Mesothelial cell of epicardium (in vitro differentiated cells): ENCODE data around the gene RNF187. TPM values are rescaled to one million over a fixed set of nuclear protein-coding genes. Genes with fewer than 3 reads are reported as not detected.

Experiments
- DNase-seq, 2 experiments: peaks; one replicate each; pipeline ENCODE4 v3.0.0; 2021; ENCODE audit warnings: low spot score in 2 of 2; ENCODE audit not compliant: unreplicated experiment in 2 of 2
- H3K27ac Mint-ChIP-seq: 2 replicates; pipeline ENCODE4 v1.8.0; 2021; ENCODE audit warnings: mixed read lengths
- H3K27me3 Mint-ChIP-seq: 2 replicates; pipeline ENCODE4 v1.8.0; 2021; ENCODE audit warnings: low read depth, mixed read lengths
- H3K36me3 Mint-ChIP-seq: 2 replicates; pipeline ENCODE4 v1.8.0; 2021; ENCODE audit warnings: mixed read lengths
- H3K4me1 Mint-ChIP-seq: 2 replicates; pipeline ENCODE4 v1.8.0; 2021; ENCODE audit warnings: mixed read lengths
- H3K4me3 Mint-ChIP-seq: 2 replicates; pipeline ENCODE4 v1.8.0; 2021; ENCODE audit warnings: mild to moderate bottlenecking, moderate library complexity, mixed read lengths
- H3K9me3 Mint-ChIP-seq: 2 replicates; pipeline ENCODE4 v1.8.0; 2021; ENCODE audit warnings: mixed read lengths
- CTCF ChIP-seq: fragments of 200-600 bp; sonication (generic); IDR thresholded peaks from one replicate; pipeline ENCODE4 v1.5.0; 2021; ENCODE audit warnings: antibody characterized with exemption; ENCODE audit not compliant: unreplicated experiment
- total RNA-seq: library from RNA; stranded (reverse); gene quantifications from 3 replicates; pipeline ENCODE4 v1.2.1, GENCODE V29; 2021

The RNF187 gene
- total RNA-seq, 1 donor from 2014 or later: 85.1 TPM

DNA sequence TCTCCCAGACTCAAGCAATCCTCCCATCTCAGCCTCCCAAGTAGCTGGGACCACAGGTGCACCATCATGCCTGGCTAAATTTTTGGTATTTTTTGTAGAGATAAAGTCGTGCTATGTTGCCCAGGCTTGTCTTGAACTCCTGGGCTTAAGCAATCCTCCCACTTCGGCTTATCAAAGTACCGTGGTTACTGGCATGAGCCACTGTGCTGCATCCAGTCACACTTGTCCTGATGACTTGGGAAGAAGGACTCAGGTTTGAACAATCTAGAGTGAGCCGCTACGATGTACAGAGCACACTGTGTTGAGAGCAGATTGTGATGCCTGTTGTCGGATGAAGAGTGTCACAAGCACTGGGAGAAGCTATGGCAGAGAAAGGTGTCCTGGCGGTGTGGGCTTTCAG, 27.2 kb downstream of the RNF187 start:
- no peak for TF ChIP-seq CTCF
- H3K4me3 Mint-ChIP-seq: no peak overlapping the region
- peaks cover 84% of the 10 kb centered on the region for H3K27me3 Mint-ChIP-seq
- H3K4me1 Mint-ChIP-seq: no peaks in the 10 kb centered on the region
- no peaks in the 10 kb centered on the region for H3K9me3 Mint-ChIP-seq
- DNase-seq: peak in 1 of 2 experiments; percentile 3
- H3K36me3 Mint-ChIP-seq: no peaks in the 10 kb centered on the region
- no peak overlapping the region for H3K27ac Mint-ChIP-seq

DNA sequence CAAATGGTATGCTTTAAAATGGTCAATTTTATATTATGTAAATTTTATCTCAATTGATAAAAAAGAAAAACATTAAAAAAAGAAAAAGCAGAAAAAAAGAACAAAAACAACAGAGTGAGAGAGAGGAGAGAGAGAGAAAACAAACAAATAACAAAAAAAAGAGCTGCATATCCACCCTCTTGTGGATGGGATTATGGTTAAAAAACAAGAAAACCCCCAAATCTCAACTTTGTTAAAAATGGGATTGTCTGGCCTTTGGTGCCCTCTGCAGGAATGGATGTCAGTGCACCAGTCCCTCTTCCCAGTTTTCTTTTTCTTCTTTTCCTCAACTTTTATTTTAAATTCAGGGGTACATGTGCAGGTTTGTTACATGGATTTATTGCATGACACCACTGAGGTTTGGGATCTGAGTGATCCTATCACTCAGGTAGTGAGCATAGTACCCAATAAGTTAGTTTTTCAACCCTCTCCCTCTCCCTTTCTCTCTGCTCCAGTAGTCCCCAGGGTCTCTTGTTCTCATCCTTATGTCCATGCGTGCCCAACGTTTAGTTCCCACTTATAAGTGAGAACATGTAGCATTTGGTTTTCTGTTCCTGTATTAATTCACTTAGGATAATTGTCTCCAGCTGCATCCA, 28.1 kb downstream of the RNF187 start:
- Mint-ChIP-seq H3K9me3 (peaks cover 1% of the 10 kb centered on the region), H3K27me3 (peaks cover 84% of the 10 kb centered on the region), H3K36me3 (no peaks in the 10 kb centered on the region), H3K27ac (no peak overlapping the region), H3K4me1 (no peaks in the 10 kb centered on the region), H3K4me3 (no peak overlapping the region)
- peak in 1 of 2 experiments; percentile 36 for DNase-seq
- peak; percentile 66 for TF ChIP-seq CTCF

DNA sequence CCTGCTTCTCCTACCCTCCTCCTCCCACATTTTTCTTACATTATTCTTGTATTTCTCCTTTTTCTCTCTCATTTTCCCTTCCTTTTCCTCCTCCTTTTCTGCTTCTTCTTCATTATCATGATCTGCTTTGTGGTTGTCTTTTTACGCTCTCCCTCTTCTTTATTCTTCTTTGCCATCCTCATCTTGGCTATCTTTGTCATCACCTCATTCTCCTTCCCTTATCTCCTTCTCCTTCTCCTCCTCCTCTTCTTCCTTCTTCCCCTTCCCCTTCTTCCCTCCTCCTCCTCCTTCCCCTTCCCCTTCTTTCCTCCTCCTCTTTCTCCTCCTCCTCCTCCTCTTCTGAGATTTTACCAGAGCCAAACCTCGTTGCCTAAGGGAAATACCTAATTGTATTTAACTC, 30.5 kb downstream of the RNF187 start:
- no peak for DNase-seq
- no peak overlapping the region for H3K4me3 Mint-ChIP-seq
- peaks cover 69% of the 10 kb centered on the region for H3K27me3 Mint-ChIP-seq
- no peak overlapping the region for H3K27ac Mint-ChIP-seq
- H3K4me1 Mint-ChIP-seq: no peaks in the 10 kb centered on the region
- H3K9me3 Mint-ChIP-seq: peaks cover 3% of the 10 kb centered on the region
- no peaks in the 10 kb centered on the region for H3K36me3 Mint-ChIP-seq
- TF ChIP-seq CTCF: no peak

DNA sequence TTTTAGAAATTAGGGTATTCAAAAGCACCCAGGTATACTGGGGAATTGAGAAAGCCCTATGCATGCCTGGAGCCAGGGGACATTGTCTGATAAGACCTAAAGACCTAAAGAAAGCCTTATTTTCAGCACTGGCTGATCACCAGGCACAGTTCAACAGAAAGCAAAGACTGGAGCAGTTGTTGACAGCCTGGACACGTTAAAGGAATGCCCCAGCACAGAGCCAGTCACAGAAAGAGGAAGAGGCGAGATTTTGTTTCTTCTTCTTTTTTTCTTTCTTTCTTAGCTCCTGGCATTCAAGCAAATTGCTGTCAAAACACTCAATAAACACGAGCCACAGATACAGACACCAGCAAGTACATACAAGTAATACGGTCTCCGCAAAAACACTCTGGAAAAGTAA, 40.4 kb downstream of the RNF187 start:
- TF ChIP-seq CTCF: no peak
- H3K36me3 Mint-ChIP-seq: no peaks in the 10 kb centered on the region
- DNase-seq: no peak
- no peak overlapping the region for H3K4me3 Mint-ChIP-seq
- peaks cover 4% of the 10 kb centered on the region for H3K27me3 Mint-ChIP-seq
- no peak overlapping the region for H3K27ac Mint-ChIP-seq
- no peaks in the 10 kb centered on the region for H3K4me1 Mint-ChIP-seq
- peaks cover 30% of the 10 kb centered on the region for H3K9me3 Mint-ChIP-seq

GRCh38 chr1:228528612-228529011, 41.4 kb downstream of the RNF187 start:
- H3K27me3 Mint-ChIP-seq: peaks cover 4% of the 10 kb centered on the region
- H3K4me1 Mint-ChIP-seq: no peaks in the 10 kb centered on the region
- no peak overlapping the region for H3K27ac Mint-ChIP-seq
- DNase-seq: no peak
- H3K4me3 Mint-ChIP-seq: no peak overlapping the region
- no peaks in the 10 kb centered on the region for H3K36me3 Mint-ChIP-seq
- peaks cover 37% of the 10 kb centered on the region for H3K9me3 Mint-ChIP-seq
- no peak for TF ChIP-seq CTCF
